ENCODE results near the gene LRMDA.

The LRMDA gene

GRCh38 chr10:75895259-75895658, 463.8 kb downstream of the LRMDA start:
- TF ChIP-seq CTCF (IDR thresholded peaks at IDR 0.05; ENCODE audit: insufficient read depth, low read length, poor library complexity, severe bottlenecking), result no peak
- Histone ChIP-seq H3K27ac (ENCODE audit: low read depth, low read length) (no peak overlapping the region), H3K9ac (ENCODE audit: low read length) (no peak overlapping the region), H3K9me3 (ENCODE audit: insufficient read depth, low read length) (no peaks in the 10 kb centered on the region), H3K4me3 (ENCODE audit: insufficient read depth, low read length, poor library complexity, severe bottlenecking) (no peak overlapping the region), H3K27me3 (ENCODE audit: low read length) (no peaks in the 10 kb centered on the region), H3F3A (ENCODE audit: insufficient read depth) (no peaks in the 10 kb centered on the region), H3K9me2 (replicated peaks; ENCODE audit: insufficient read depth, low read length) (no peaks in the 10 kb centered on the region), H3K36me3 (ENCODE audit: low read length) (no peaks in the 10 kb centered on the region), H2AFZ (ENCODE audit: low read depth, low read length, severe bottlenecking) (no peak overlapping the region), H3K79me2 (ENCODE audit: insufficient read depth, low read length) (no peaks in the 10 kb centered on the region), H4K20me1 (ENCODE audit: low read depth, low read length) (no peaks in the 10 kb centered on the region), H3K4me2 (ENCODE audit: low read depth, low read length, poor library complexity, severe bottlenecking) (no peak overlapping the region)

GRCh38 chr10:75899816-75900390, 468.5 kb downstream of the LRMDA start:
- Histone ChIP-seq H3K4me2 (ENCODE audit: low read depth, low read length, poor library complexity, severe bottlenecking) (no peak overlapping the region), H3K9me2 (replicated peaks; ENCODE audit: insufficient read depth, low read length) (no peaks in the 10 kb centered on the region), H3K36me3 (ENCODE audit: low read length) (no peaks in the 10 kb centered on the region), H3F3A (ENCODE audit: insufficient read depth) (no peaks in the 10 kb centered on the region), H2AFZ (ENCODE audit: low read depth, low read length, severe bottlenecking) (no peak overlapping the region), H3K27ac (ENCODE audit: low read depth, low read length) (no peak overlapping the region), H3K9me3 (ENCODE audit: insufficient read depth, low read length) (no peaks in the 10 kb centered on the region), H4K20me1 (ENCODE audit: low read depth, low read length) (no peaks in the 10 kb centered on the region), H3K79me2 (ENCODE audit: insufficient read depth, low read length) (no peaks in the 10 kb centered on the region), H3K27me3 (ENCODE audit: low read length) (no peaks in the 10 kb centered on the region), H3K4me3 (ENCODE audit: insufficient read depth, low read length, poor library complexity, severe bottlenecking) (no peak overlapping the region), H3K9ac (ENCODE audit: low read length) (no peak overlapping the region)
- TF ChIP-seq EZH2phosphoT487 (conservative IDR thresholded peaks at IDR 0.05; ENCODE audit: low read length) (no peak), CTCF (IDR thresholded peaks at IDR 0.05; ENCODE audit: insufficient read depth, low read length, poor library complexity, severe bottlenecking) (no peak)

- no peak overlapping the region for H3K4me2 ChIP-seq (ENCODE audit: low read depth, low read length, poor library complexity, severe bottlenecking)
- no peak overlapping the region for H3K27ac ChIP-seq (ENCODE audit: low read depth, low read length)
- H3K9ac ChIP-seq (ENCODE audit: low read length), result no peak overlapping the region
- H4K20me1 ChIP-seq (ENCODE audit: low read depth, low read length), result no peaks in the 10 kb centered on the region
- no peaks in the 10 kb centered on the region for H3K9me2 ChIP-seq (replicated peaks; ENCODE audit: insufficient read depth, low read length)
- H3K79me2 ChIP-seq (ENCODE audit: insufficient read depth, low read length), result no peaks in the 10 kb centered on the region
- H3F3A ChIP-seq (ENCODE audit: insufficient read depth), result no peaks in the 10 kb centered on the region
- no peak for TF ChIP-seq CTCF (IDR thresholded peaks at IDR 0.05; ENCODE audit: insufficient read depth, low read length, poor library complexity, severe bottlenecking)
- no peak for TF ChIP-seq EZH2phosphoT487 (conservative IDR thresholded peaks at IDR 0.05; ENCODE audit: low read length)
- no peaks in the 10 kb centered on the region for H3K36me3 ChIP-seq (ENCODE audit: low read length)
- no peak overlapping the region for H2AFZ ChIP-seq (ENCODE audit: low read depth, low read length, severe bottlenecking)
- no peak overlapping the region for H3K4me3 ChIP-seq (ENCODE audit: insufficient read depth, low read length, poor library complexity, severe bottlenecking)
- H3K9me3 ChIP-seq (ENCODE audit: insufficient read depth, low read length), result no peaks in the 10 kb centered on the region
- H3K27me3 ChIP-seq (ENCODE audit: low read length), result no peaks in the 10 kb centered on the region
Observed at GRCh38 chr10:75902816-75903215, 471.4 kb downstream of the LRMDA start.

Measured in SU-DHL-6 (cell line).